GM19324 (cell line): ENCODE data around the gene LIMS2.

ENCODE experiments used
- ATAC-seq: cut with Tn5 transposase; IDR thresholded peaks from one replicate; pipeline ENCODE4 v1.9.1; 2021; ENCODE audit warnings: mild to moderate bottlenecking, moderate library complexity; ENCODE audit not compliant: unreplicated experiment, low FRiP score

The LIMS2 gene, protein sequence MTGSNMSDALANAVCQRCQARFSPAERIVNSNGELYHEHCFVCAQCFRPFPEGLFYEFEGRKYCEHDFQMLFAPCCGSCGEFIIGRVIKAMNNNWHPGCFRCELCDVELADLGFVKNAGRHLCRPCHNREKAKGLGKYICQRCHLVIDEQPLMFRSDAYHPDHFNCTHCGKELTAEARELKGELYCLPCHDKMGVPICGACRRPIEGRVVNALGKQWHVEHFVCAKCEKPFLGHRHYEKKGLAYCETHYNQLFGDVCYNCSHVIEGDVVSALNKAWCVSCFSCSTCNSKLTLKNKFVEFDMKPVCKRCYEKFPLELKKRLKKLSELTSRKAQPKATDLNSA

DNA sequence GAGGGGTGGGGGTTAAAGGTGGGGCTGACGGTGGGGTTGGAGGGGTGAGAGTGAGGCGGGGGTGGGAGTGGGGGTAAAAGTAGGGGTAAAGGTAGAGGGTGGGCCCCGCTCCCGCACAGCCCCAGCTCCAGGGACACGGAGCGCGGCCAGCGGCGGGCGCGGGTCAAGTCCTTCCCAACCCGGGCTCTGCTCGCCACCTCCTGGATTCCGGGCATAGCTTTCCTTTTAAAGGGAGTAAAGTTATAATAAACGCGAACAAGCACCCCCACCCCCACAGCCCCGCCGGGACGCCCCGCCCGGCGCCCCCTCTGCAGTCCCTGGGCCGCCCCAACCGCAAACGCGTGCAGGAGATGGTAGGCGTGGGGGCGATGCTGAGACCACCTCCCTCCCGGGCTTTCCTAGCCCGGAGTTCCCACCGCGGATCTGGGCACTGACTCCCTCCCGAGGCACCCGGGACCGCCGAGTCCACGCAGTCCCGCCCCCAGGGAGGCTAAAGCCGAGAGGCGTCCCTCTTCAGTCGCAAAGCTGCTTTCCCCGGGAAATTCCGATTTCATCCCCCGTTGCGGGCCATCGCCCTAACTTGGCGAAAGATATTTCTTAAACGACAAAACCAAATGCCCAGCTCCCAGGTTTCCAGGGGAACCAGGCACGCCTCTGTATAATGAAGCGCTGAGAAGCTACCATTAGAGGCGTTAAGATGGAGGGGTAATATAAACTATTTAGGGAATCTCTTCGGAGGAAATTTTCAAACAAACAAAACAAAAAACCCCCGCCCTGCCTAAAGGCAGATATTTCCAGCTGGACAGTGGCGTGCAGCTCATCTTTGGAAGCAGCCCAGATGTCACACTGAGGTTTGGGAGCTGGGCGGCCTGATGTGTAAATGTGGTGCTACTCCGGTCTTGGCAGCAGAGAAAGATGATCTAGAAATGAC, at the start of gene LIMS2:
Gene LIMS2 (minus strand): TSS at position 200 of the 931 bp plus-strand sequence. CDS start 506 bp downstream, outside the sequence.
- no peak for ATAC-seq

GRCh38 chr2:127722807-127723206, 47.5 kb upstream of the LIMS2 start:
- no peak for ATAC-seq

GRCh38 chr2:127721978-127722355, 46.6 kb upstream of the LIMS2 start:
- ATAC-seq: no peak

DNA sequence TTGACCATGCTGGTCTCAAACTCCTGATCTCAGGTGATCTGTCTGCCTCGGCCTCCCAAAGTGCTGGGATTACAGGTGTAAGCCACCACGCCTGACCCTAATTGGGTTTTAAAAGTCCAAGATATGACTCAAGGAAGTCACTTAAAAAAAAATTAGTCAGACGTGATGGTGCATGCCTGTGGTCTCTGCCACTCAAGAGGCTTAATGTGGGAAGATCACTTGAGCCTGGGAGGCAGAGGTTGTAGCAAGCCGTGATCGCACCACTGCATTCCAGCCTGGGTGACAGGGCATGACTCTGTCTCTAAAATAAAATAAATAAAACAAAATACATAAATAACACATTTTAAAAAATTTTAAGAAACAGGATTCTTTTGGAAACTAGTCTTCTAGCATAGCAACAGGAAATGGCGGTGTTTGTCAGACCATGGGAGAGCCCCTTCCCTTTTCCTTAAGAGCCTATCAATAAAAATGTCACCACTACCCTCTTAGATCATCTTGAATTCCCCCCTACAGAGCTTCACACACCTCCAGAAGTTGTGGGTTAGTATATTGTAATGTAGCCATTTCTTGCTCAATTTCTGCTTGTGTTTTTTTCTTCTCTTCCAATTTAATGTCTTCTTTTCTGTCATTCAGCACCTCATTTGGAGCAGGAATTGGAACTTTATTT, 46.1 kb upstream of the LIMS2 start:
- no peak for ATAC-seq

DNA sequence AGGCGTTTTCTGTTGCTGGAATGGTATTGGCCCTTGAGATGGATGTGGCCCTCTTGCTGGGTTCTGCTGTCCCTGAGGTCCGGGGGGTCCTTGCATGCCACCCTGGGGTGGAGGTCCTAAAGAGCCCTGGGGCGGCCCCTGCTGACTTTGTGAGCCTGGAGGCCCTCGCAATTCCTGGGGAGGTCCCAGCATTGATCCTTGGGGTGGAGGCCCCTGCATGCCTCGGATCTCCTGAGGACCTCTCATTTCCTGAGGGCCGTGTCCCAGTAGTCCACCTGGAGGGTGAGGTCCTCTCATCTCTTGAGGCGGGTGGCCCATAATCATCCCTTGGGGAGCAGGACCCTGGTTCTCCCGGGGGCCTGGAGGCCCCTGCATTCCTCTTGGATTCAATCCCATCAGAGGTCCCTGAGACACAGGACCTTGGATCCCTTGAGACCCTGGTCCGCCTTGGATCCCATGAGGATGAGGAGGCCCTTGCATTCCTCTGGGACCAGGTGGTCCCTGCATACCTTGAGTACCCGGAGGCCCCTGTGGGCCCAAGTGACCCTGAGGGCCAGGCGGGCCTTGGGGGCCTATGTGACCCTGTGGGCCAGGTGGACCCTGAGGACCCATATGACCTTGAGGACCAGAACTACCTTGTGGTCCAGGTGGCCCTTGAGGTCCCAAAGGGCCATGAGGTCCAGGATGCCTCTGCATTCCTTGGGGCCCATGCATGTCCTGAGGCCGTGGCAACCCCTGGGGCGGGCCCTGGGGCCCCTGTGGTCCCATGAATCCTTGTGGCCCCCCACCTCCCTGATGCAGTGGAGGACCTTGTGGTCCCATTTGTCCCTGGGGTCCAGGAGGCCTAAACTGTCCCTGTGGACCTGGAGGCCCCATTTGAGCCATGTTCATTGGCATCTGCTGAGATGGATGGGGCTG, 44.2 kb upstream of the LIMS2 start:
- no peak for ATAC-seq

GRCh38 chr2:127718271-127718670, 42.9 kb upstream of the LIMS2 start:
- ATAC-seq: no peak

GRCh38 chr2:127715778-127716449, 40.6 kb upstream of the LIMS2 start:
- ATAC-seq: no peak

GRCh38 chr2:127713562-127713961, 38.2 kb upstream of the LIMS2 start:
- no peak for ATAC-seq

DNA sequence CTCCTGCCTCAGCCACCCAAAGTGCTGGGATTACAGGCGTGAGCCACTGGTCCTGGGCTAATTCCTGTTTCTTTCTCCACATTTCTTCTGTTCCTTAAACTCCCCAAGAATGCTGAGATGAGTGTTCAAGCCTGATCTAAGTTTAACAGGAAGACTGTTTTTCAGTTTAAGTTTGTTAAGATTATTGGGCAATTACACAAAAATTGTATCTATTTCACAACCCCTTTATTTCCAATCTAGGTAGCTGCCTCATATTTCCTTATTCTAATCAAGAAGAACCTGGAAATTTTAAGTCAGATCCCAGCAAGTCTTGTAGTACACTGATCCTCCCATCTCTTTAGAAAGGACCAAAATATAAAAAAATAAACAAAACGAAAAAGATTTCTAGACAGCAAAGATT, 37.7 kb upstream of the LIMS2 start:
- no peak for ATAC-seq

- ATAC-seq: no peak
These were observed 34.0 kb upstream of the LIMS2 start for GRCh38 chr2:127709336-127709735.

- no peak for ATAC-seq
These were observed 32.7 kb upstream of the LIMS2 start for GRCh38 chr2:127707890-127708648.

DNA sequence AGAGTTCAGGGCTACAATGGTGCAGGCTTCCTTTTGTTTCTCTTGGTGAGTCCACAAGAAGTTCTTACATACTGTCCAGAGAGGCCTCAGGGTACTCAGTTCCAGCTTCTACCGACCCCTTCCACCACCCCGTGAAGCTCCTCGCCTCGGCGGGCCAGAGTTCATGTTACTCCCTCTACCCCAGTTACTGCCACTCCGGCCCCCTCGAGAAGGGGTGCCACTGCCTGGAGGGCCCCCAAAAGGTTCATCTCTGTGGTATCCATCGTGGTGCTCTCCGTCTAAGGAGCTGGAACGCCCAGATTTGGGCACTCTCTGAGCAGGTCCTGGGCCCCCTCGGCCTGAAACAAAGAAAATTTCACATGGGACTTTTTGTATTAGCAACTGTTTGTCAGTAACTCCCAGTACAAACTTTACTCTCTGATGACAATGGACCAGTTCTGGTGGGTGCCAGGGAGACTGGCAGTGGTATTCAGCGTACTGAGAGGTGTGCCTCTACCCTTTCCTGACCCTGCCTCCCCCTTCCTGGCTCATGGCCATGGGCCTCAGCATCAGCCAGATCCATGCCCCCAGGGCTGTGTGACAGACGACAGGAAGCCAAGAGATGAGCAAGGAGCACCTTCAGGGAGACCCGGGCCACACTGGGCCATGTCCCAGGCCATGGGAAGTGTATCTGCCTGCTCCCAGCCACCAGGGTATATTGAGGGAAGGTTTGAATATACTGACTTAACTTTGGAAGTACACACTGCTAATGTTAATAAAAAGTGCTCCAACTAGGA, 31.1 kb upstream of the LIMS2 start:
- ATAC-seq: no peak

- no peak for ATAC-seq
These were observed 30.2 kb upstream of the LIMS2 start for GRCh38 chr2:127705391-127706065.

GRCh38 chr2:127704641-127705390, 29.5 kb upstream of the LIMS2 start:
- ATAC-seq: no peak

GRCh38 chr2:127703282-127703681, 28.0 kb upstream of the LIMS2 start:
- no peak for ATAC-seq

DNA sequence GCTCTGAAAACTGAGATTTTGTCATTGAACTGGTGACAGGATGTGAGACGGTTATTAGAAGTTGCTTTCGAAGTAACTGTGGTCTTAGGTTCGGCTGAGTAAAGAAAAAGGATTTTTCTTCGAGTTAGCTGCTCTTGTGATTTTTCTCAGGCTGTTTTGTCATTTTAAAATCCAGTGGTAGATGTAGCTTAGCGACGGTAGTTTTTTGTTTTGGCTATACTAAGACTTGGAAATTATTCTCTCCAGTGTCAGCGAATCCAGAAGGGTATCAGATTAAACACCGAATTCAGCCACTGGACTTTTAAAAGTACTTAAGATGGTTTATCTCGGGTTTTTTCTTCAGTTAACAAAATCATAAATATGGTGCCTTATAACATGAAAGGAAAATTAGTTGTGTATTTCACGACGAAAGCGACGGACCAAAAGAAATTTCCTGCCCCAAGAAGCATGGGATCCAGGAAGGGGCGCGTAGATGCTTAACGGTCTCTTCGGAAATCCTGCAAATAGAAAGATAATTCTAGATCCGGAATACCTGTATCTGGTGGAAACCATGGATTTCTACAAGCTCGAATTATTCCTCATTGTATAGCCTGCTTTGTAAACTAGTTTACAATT, 27.2 kb upstream of the LIMS2 start:
- no peak for ATAC-seq
